K562 (cell line): Measurements from ENCODE around the gene ZBTB16. TPM values are rescaled to one million over a fixed set of nuclear protein-coding genes. Genes with fewer than 3 reads are reported as not detected.

Experiments used
- ATAC-seq: fragments of 200-7000 bp; cut with Tn5 transposase; 3 replicates; pipeline ENCODE4 v1.9.1; 2020; ENCODE audit warnings: moderate library complexity
- BruUV-seq: library from RNA; stranded (reverse); fragments of 400-500 nt; replicated peaks from 2 replicates; lab custom pipeline; 2021; lab: Mats Ljungman, UMichigan
- CTCF ChIA-PET: fragments of 300-600 bp; formaldehyde crosslinking; extraction: SDS; loops from one replicate; lab custom pipeline; 2021; ENCODE audit warnings: low intra/inter-chr PET ratio; lab: Yijun Ruan, JAX
- POLR2A ChIA-PET: fragments of 300-600, 350-650 bp; sonication (Branson Sonifier 250); formaldehyde crosslinking; extraction: SDS; loops from one replicate; lab custom pipeline; 2021; ENCODE audit warnings: antibody characterized with exemption, inconsistent platforms; lab: Yijun Ruan, JAX
- DNase-seq, 4 experiments: peaks; one replicate each; pipeline versions ENCODE4 v3.0.0 to v3.0.0-alpha.2; 2011 to 2018; ENCODE audit warnings: low spot score in 3 of 4, mixed read lengths in 3 of 4; ENCODE audit errors: extremely low read depth in 1 of 4
- FAIRE-seq: peaks from 2 replicates; lab custom pipeline; 2011; peaks lifted over from hg19 to GRCh38; lab: Jason Lieb, UNC
- H2AFZ ChIP-seq: 2 replicates; pipeline ENCODE4 v1.6.0; 2011; ENCODE audit warnings: low read depth, low read length, control low read depth, inconsistent platforms
- H3K27ac ChIP-seq: fragments of 200-600 bp; 3 replicates; pipeline ENCODE4 v1.8.0; 2011; ENCODE audit warnings: low read depth, mild to moderate bottlenecking, control low read depth, inconsistent platforms, low read length, moderate library complexity, mixed read lengths; ENCODE audit errors: extremely low read depth
- H3K27me3 ChIP-seq, 2 experiments: fragments of 300-600 bp in 1 of 2; 2 replicates in 1 of 2; 3 replicates in 1 of 2; pipeline versions ENCODE4 v1.6.0 to v1.8.0; 2011; ENCODE audit warnings: inconsistent platforms in 2 of 2, low read length in 2 of 2, mild to moderate bottlenecking in 1 of 2, mixed read lengths in 1 of 2, moderate library complexity in 1 of 2; ENCODE audit not compliant: control insufficient read depth in 2 of 2, insufficient read depth in 2 of 2
- H3K36me3 ChIP-seq: fragments of 300-600 bp; 3 replicates; pipeline ENCODE4 v1.8.0; 2011; ENCODE audit warnings: mild to moderate bottlenecking, low read length, inconsistent platforms; ENCODE audit not compliant: control insufficient read depth, insufficient read depth
- H3K4me1 ChIP-seq, 2 experiments: fragments of 200-600 bp in 1 of 2; replicated peaks in 1 of 2; 2 replicates in 1 of 2; 3 replicates in 1 of 2; pipeline versions ENCODE4 v1.5.1 to v1.8.0; 2011; ENCODE audit warnings: inconsistent platforms in 2 of 2, low read length in 2 of 2, mild to moderate bottlenecking in 1 of 2, mixed read lengths in 1 of 2, moderate library complexity in 1 of 2; ENCODE audit not compliant: control insufficient read depth in 2 of 2, insufficient read depth in 2 of 2
- H3K4me2 ChIP-seq: 2 replicates; pipeline ENCODE4 v1.6.1; 2011; ENCODE audit warnings: low read length, control low read depth, inconsistent platforms, mixed read lengths; ENCODE audit not compliant: insufficient read depth
- H3K4me3 ChIP-seq: fragments of 200-600 bp; sonication (generic), shearing (Covaris generic); 2 replicates; pipeline ENCODE4 v1.5.1; 2016; ENCODE audit warnings: control low read depth, inconsistent platforms
- H3K79me2 ChIP-seq: fragments of 200-600 bp; 3 replicates; pipeline ENCODE4 v1.8.0; 2011; ENCODE audit warnings: low read length, inconsistent platforms; ENCODE audit not compliant: control insufficient read depth, insufficient read depth
- H3K9ac ChIP-seq, 2 experiments: 2 replicates each; pipeline versions ENCODE4 v1.6.0 to v1.6.1; 2011; ENCODE audit warnings: low read depth in 2 of 2, low read length in 2 of 2, control low read depth in 1 of 2, inconsistent platforms in 1 of 2, mild to moderate bottlenecking in 1 of 2, mixed read lengths in 1 of 2; ENCODE audit not compliant: insufficient read depth in 1 of 2
- H3K9me1 ChIP-seq: one replicate; pipeline ENCODE4 v1.6.0; 2011; ENCODE audit warnings: inconsistent platforms, mild to moderate bottlenecking, low read length, moderate library complexity; ENCODE audit not compliant: control insufficient read depth, insufficient read depth
- H3K9me3 ChIP-seq: replicated peaks from 2 replicates; pipeline ENCODE4 v1.5.1; 2011; ENCODE audit warnings: low read depth, low read length, inconsistent platforms; ENCODE audit not compliant: control insufficient read depth, insufficient read depth
- H4K20me1 ChIP-seq: replicated peaks from 2 replicates; pipeline ENCODE4 v1.6.1; 2011; ENCODE audit warnings: low read length, inconsistent platforms, mixed read lengths; ENCODE audit not compliant: control insufficient read depth, insufficient read depth
- ARHGAP35 ChIP-seq: fragments of 450-650 bp; IDR thresholded peaks from 2 replicates; pipeline ENCODE4 v1.6.1; 2018; ENCODE audit not compliant: partially characterized antibody
- BDP1 ChIP-seq: IDR thresholded peaks from 3 replicates; pipeline ENCODE4 v1.6.1; 2011; ENCODE audit not compliant: insufficient read length, insufficient read depth
- BRD9 ChIP-seq: fragments of 450-650 bp; IDR thresholded peaks from 2 replicates; pipeline ENCODE4 v1.6.1; 2018; ENCODE audit warnings: low read depth; ENCODE audit not compliant: partially characterized antibody
- CCAR2 ChIP-seq: fragments of 200-400 bp; formaldehyde crosslinking; IDR thresholded peaks from 2 replicates; pipeline ENCODE4 v1.6.1; 2017; ENCODE audit warnings: mild to moderate bottlenecking, low read depth, low read length
- CREB1 ChIP-seq, 2 experiments: sonication (generic) in 1 of 2; formaldehyde crosslinking in 1 of 2; IDR thresholded peaks; 2 replicates each; pipeline versions ENCODE4 v1.6.1 to v1.8.0; 2012 to 2022; ENCODE audit warnings: inconsistent platforms in 1 of 2, mild to moderate bottlenecking in 1 of 2, missing genetic modification reagents in 1 of 2, moderate library complexity in 1 of 2
- HLTF ChIP-seq: fragments of 450-650 bp; IDR thresholded peaks from 2 replicates; pipeline ENCODE4 v1.6.1; 2016
- HMG20A ChIP-seq: fragments of 450-650 bp; formaldehyde crosslinking; conservative IDR thresholded peaks from 2 replicates; pipeline ENCODE4 v1.4.0; 2020; ENCODE audit warnings: mild to moderate bottlenecking, mixed read lengths
- NFIC ChIP-seq: fragments of 450-650 bp; IDR thresholded peaks from 2 replicates; pipeline ENCODE4 v1.6.1; 2017; ENCODE audit warnings: mild to moderate bottlenecking, inconsistent platforms
- RBM17 ChIP-seq: fragments of 200-400 bp; formaldehyde crosslinking; IDR thresholded peaks from 2 replicates; pipeline ENCODE4 v1.6.1; 2017; ENCODE audit warnings: low read depth, mild to moderate bottlenecking, low read length, borderline replicate concordance
- RBM25 ChIP-seq: fragments of 200-400 bp; formaldehyde crosslinking; IDR thresholded peaks from 2 replicates; pipeline ENCODE4 v1.6.1; 2018; ENCODE audit warnings: low read length, low read depth, moderate library complexity; ENCODE audit not compliant: severe bottlenecking
- SAFB ChIP-seq: fragments of 200-400 bp; formaldehyde crosslinking; IDR thresholded peaks from 2 replicates; pipeline ENCODE4 v1.6.1; 2017; ENCODE audit warnings: low read depth, low read length, borderline replicate concordance
- SMARCA4 ChIP-seq: fragments of 450-650 bp; IDR thresholded peaks from 2 replicates; pipeline ENCODE4 v1.6.1; 2016
- TAF9B ChIP-seq: fragments of 450-650 bp; IDR thresholded peaks from 2 replicates; pipeline ENCODE4 v1.6.1; 2018; ENCODE audit warnings: mild to moderate bottlenecking; ENCODE audit not compliant: partially characterized antibody
- TAL1 ChIP-seq: fragments of 450-650 bp; IDR thresholded peaks from 2 replicates; pipeline ENCODE4 v1.6.1; 2016; ENCODE audit warnings: mild to moderate bottlenecking
- TCF3 ChIP-seq: sonication (generic); formaldehyde crosslinking; IDR thresholded peaks from 2 replicates; pipeline ENCODE4 v1.4.0; 2020; ENCODE audit warnings: mild to moderate bottlenecking, missing genetic modification reagents
- ZNF324 ChIP-seq: fragments of 250-450 bp; sonication (Bioruptor Pico); IDR thresholded peaks from 2 replicates; pipeline ENCODE4 v1.4.0; 2020; ENCODE audit warnings: mild to moderate bottlenecking
- ZNF592 ChIP-seq: fragments of 450-650 bp; IDR thresholded peaks from 2 replicates; pipeline ENCODE4 v1.6.1; 2017; ENCODE audit warnings: antibody characterized with exemption, mild to moderate bottlenecking
- WGBS: fragments of 100-300 bp; shearing (Covaris generic); methylation state at CpG from one replicate; pipeline ENCODE4 v1.1.6; 2016; ENCODE audit warnings: low coverage, mixed read lengths; ENCODE audit not compliant: insufficient coverage; ENCODE audit errors: missing lambda C conversion rate; 5-methylcytosine and 5-hydroxymethylcytosine counted together
- in situ Hi-C: fragments of 300-500 bp; cut with MboI; formaldehyde crosslinking; loops from 4 replicates; pipeline ENCODE4 v1.15.0; 2018; ENCODE audit warnings: inconsistent platforms, mixed read lengths
- intact Hi-C: fragments of 100-400 bp; cut with micrococcal nuclease; formaldehyde crosslinking; loops from 2 replicates; pipeline ENCODE4 v1.14.2; 2022
- polyA plus RNA-seq, 8 experiments: library from polyadenylated mRNA; depleted of rRNA in 4 of 8; stranded (reverse) in 5 of 8; unstranded in 3 of 8; fragments of >200 nt; fragmentation: Nextera tagmentation in 2 of 8; fragmentation: Illumina TruSeq in 1 of 8; extraction: Ambion mirVana in 2 of 8; extraction: Trizol in 1 of 8; gene quantifications; 2 replicates each; pipeline versions ENCODE4 v1.2.1 to v1.2.3, GENCODE V29; 2011 to 2014; ENCODE audit warnings: inconsistent platforms in 1 of 8, missing spikeins in 1 of 8
- total RNA-seq, 7 experiments: library from RNA; depleted of rRNA in 6 of 7; stranded (reverse); fragments of >200 nt in 6 of 7; fragmentation: Illumina TruSeq in 2 of 7; extraction: Trizol in 2 of 7; gene quantifications; 2 replicates each; pipeline versions ENCODE4 v1.2.1 to v1.2.3, GENCODE V29; 2011 to 2021; ENCODE audit warnings: low replicate concordance in 1 of 7
- TF ChIP-seq, protein P1 (sequence below), 3 experiments: fragments of 200-800 bp in 1 of 3; sonication (Bioruptor generic) in 1 of 3; sonication (generic) in 1 of 3; formaldehyde crosslinking in 1 of 3; IDR thresholded peaks; 2 replicates each; pipeline versions ENCODE4 v1.6.1 to v1.8.0; 2016 to 2022; ENCODE audit warnings: mild to moderate bottlenecking in 2 of 3, missing compliant biosample characterization in 2 of 3, missing genetic modification characterization in 2 of 3, missing genetic modification reagents in 1 of 3

ZBTB16 gene
- total and polyA plus RNA-seq, 9 of the 15 experiments (the other 6 are each of a cell fraction or from before 2014, with no cell fraction given), result 0.06 to 0.40 (median 0.24) TPM; not detected in 4

- Histone ChIP-seq H3K9ac (no peak overlapping the region), H3K27me3 (peaks cover 48 to 51% of the 10 kb centered on the region in 2 experiments), H3K36me3 (no peaks in the 10 kb centered on the region), H3K9me3 (no peaks in the 10 kb centered on the region), H3K4me1 (no peaks in the 10 kb centered on the region), H2AFZ (no peak overlapping the region), H3K4me3 (no peak overlapping the region), H3K4me2 (no peak overlapping the region), H3K27ac (no peak overlapping the region), H3K9me1 (no peaks in the 10 kb centered on the region), H3K79me2 (no peaks in the 10 kb centered on the region), H4K20me1 (no peaks in the 10 kb centered on the region)
- FAIRE-seq (no peak), DNase-seq (no peak), ATAC-seq (no peak)
- no TSS peak for BruUV-seq
- intact Hi-C loops (no loop called here), in situ Hi-C loops (no loop called here)
- 9% methylated on average over 8 of the region's 9 CpGs for WGBS
- ChIA-PET POLR2A (interaction anchor here (0.6 kb wide), 1 partner anchor 44 kb away, joined by 3 read pairs; no protein-coding TSS in a partner anchor), CTCF (no interaction called here)
- no peak for TF ChIP-seq TAL1
- no peak for TF ChIP-seq ZNF324
- TF ChIP-seq, protein P1, sequence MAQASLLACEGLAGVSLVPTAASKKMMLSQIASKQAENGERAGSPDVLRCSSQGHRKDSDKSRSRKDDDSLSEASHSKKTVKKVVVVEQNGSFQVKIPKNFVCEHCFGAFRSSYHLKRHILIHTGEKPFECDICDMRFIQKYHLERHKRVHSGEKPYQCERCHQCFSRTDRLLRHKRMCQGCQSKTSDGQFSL (CRISPR knock-in tag; IDR thresholded peaks at IDR 0.05), result no peak
- TF ChIP-seq, protein P1 (tag; IDR thresholded peaks at IDR 0.05), result no peak
- TF ChIP-seq ZNF592, result no peak
- TF ChIP-seq SAFB, result no peak
- no peak for TF ChIP-seq SMARCA4
- no peak for TF ChIP-seq BDP1
- TF ChIP-seq NFIC, result no peak
- no peak for TF ChIP-seq CCAR2
- no peak for TF ChIP-seq HMG20A (CRISPR knock-in tag)
- no peak for TF ChIP-seq ARHGAP35
- TF ChIP-seq TCF3 (CRISPR knock-in tag), result no peak
- no peak for TF ChIP-seq CREB1 (IDR thresholded peaks at IDR 0.05)
- no peak for TF ChIP-seq CREB1 (CRISPR knock-in tag; IDR thresholded peaks at IDR 0.05)
- TF ChIP-seq RBM17, result no peak
- TF ChIP-seq HLTF, result no peak
- TF ChIP-seq TAF9B, result no peak
- no peak for TF ChIP-seq BRD9
- TF ChIP-seq RBM25, result no peak
These were observed 49.9 kb downstream of the ZBTB16 start for GRCh38 chr11:114109206-114110090.
